Lower lobe of right lung (tissue), 2 donors: ENCODE measurements around the gene PGS1. TPM values are rescaled to one million over a fixed set of nuclear protein-coding genes. Genes with fewer than 3 reads are reported as not detected.

Experiments
- ATAC-seq, 2 donors: fragments of 200-7000 bp; cut with Tn5 transposase; one replicate each; pipeline ENCODE4 v1.9.1; 2020 to 2022; ENCODE audit warnings: mild to moderate bottlenecking in 2 of 2, moderate library complexity in 2 of 2
- DNase-seq: peaks from one replicate; pipeline ENCODE4 v3.0.0-alpha.2; 2020
- H3K27ac ChIP-seq: fragments of 200-600 bp; one replicate; pipeline ENCODE4 v1.8.0; 2022
- H3K27me3 ChIP-seq: fragments of 200-600 bp; one replicate; pipeline ENCODE4 v1.8.0; 2022; ENCODE audit warnings: low read depth
- H3K36me3 ChIP-seq: fragments of 200-600 bp; one replicate; pipeline ENCODE4 v1.8.0; 2022; ENCODE audit warnings: mild to moderate bottlenecking
- H3K4me1 ChIP-seq: fragments of 200-600 bp; one replicate; pipeline ENCODE4 v1.8.0; 2022
- H3K4me3 ChIP-seq: fragments of 200-600 bp; one replicate; pipeline ENCODE4 v1.8.0; 2022; ENCODE audit warnings: mild to moderate bottlenecking
- H3K9me3 ChIP-seq: fragments of 200-600 bp; one replicate; pipeline ENCODE4 v1.8.0; 2022
- intact Hi-C: fragments of 100-400 bp; cut with DNase I; formaldehyde crosslinking; loops from one replicate; pipeline ENCODE4 v1.11.0; 2022
- total RNA-seq: library from RNA; stranded (reverse); fragmentation: NEBNext Ultra II Directional; extraction: Animal tissue kit (Norgen Biotek cat#: 25700); gene quantifications from one replicate; pipeline ENCODE4 v1.2.1, GENCODE V29; 2021
- TF ChIP-seq, protein P1 (sequence below): fragments of 200-600 bp; IDR thresholded peaks from one replicate; pipeline ENCODE4 v1.8.0; 2022; ENCODE audit warnings: antibody characterized with exemption, mild to moderate bottlenecking
- donor health status: DM: no; HTN: yes; CAD: no; lungs with severe emphysema.

Gene PGS1
- total RNA-seq, 1 donor from 2014 or later, result 90.9 TPM

DNA sequence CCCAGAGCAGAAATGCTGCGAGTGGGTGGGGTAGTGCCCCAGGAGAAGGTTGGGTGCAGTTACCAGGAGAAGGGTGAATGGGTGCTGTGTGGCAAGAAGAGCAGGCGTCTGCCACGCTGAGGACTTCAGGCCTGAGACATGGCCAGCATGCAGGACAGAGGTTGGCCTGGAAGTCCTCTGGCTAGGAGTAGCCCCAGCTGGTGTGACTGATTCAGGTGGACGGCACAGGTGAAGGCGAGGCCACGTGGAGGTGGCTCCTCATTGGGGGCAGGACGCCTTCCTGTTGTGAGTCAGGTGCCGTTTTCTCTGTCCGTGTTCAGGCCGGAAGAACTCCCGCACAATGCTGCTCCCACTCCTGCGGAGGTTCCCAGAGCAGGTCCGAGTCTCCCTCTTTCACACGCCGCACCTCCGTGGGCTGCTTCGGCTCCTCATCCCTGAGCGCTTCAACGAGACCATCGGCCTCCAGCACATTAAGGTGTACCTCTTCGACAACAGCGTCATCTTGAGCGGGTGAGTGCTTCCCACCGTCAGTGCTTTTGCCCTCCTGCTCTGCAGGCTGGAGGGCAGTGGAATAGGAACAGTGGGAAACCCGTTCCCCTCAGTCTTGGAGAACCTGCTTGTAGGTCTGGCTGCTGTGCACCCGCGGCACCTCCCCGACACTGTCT, 20.7 kb downstream of the PGS1 start:
- intact Hi-C loops, result no loop called here
- H3K9me3 ChIP-seq, result no peaks in the 10 kb centered on the region
- DNase-seq, result no peak
- TF ChIP-seq, protein P1, sequence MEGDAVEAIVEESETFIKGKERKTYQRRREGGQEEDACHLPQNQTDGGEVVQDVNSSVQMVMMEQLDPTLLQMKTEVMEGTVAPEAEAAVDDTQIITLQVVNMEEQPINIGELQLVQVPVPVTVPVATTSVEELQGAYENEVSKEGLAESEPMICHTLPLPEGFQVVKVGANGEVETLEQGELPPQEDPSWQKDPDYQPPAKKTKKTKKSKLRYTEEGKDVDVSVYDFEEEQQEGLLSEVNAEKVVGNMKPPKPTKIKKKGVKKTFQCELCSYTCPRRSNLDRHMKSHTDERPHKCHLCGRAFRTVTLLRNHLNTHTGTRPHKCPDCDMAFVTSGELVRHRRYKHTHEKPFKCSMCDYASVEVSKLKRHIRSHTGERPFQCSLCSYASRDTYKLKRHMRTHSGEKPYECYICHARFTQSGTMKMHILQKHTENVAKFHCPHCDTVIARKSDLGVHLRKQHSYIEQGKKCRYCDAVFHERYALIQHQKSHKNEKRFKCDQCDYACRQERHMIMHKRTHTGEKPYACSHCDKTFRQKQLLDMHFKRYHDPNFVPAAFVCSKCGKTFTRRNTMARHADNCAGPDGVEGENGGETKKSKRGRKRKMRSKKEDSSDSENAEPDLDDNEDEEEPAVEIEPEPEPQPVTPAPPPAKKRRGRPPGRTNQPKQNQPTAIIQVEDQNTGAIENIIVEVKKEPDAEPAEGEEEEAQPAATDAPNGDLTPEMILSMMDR, result no peak
- H3K4me3 ChIP-seq, result no peak overlapping the region
- peaks cover 95% of the 10 kb centered on the region for H3K36me3 ChIP-seq
- H3K4me1 ChIP-seq, result peaks cover 41% of the 10 kb centered on the region
- no peak overlapping the region for H3K27ac ChIP-seq
- no peaks in the 10 kb centered on the region for H3K27me3 ChIP-seq
- ATAC-seq, result no peak

DNA sequence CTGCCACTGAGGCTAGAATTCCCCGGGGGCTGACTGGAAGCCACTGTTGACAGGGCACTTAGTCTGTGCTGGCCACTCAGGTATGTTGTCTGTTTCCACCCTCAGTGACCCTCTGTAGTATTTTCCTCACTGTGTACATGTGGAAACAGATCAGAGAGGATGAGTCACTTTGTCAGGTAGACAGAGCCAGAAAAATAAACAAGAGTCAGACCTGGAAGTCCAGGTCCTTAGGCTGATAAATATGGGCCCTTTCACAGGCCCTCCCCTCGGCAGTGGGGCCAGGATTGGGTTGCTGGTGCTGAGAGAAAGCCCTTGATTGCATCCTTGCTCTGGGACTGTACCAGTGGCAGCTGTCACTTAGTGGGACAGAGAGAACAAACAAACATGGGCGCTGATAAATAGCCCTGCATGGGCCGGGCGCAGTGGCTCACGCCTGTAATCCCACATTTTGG, 21.3 kb downstream of the PGS1 start:
- intact Hi-C loops, result no loop called here
- Histone ChIP-seq H3K4me3 (no peak overlapping the region), H3K4me1 (peaks cover 36% of the 10 kb centered on the region), H3K27me3 (no peaks in the 10 kb centered on the region), H3K36me3 (peaks cover 95% of the 10 kb centered on the region), H3K9me3 (no peaks in the 10 kb centered on the region), H3K27ac (no peak overlapping the region)
- TF ChIP-seq, protein P1, result no peak
- ATAC-seq (no peak), DNase-seq (no peak)

GRCh38 chr17:78400581-78401240, 22.3 kb downstream of the PGS1 start:
- TF ChIP-seq, protein P1, result no peak
- peaks cover 31% of the 10 kb centered on the region for H3K4me1 ChIP-seq
- H3K4me3 ChIP-seq, result no peak overlapping the region
- peaks cover 98% of the 10 kb centered on the region for H3K36me3 ChIP-seq
- H3K27ac ChIP-seq, result no peak overlapping the region
- intact Hi-C loops, result no loop called here
- ATAC-seq (no peak), DNase-seq (no peak)
- no peaks in the 10 kb centered on the region for H3K27me3 ChIP-seq
- H3K9me3 ChIP-seq, result no peaks in the 10 kb centered on the region

DNA sequence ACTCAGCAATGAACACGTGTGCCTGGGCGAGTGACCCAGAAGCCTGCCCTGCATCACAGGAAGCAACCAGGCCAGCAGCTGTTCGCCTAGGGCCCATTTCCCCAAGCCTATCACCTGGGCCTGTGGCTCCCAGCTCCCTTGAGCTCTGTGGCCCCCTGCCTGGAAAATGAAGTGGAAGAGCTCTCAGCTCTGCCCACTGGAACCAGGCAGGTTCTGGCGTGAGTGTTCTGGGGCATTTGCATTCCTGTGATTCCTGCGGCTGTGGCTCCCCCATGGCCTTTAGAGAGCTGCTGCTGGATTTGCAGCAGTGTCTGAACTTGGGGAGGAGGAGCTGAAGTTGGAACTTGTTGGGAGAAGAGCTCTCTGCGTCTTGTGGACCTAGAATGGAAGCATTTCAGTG, 22.8 kb downstream of the PGS1 start:
- intact Hi-C loops, result no loop called here
- Histone ChIP-seq H3K4me3 (no peak overlapping the region), H3K27ac (no peak overlapping the region), H3K36me3 (peaks cover 98% of the 10 kb centered on the region), H3K27me3 (no peaks in the 10 kb centered on the region), H3K4me1 (peaks cover 25% of the 10 kb centered on the region), H3K9me3 (no peaks in the 10 kb centered on the region)
- TF ChIP-seq, protein P1, result no peak
- ATAC-seq (peak in 1 of 2 donors; percentile 14), DNase-seq (no peak)

DNA sequence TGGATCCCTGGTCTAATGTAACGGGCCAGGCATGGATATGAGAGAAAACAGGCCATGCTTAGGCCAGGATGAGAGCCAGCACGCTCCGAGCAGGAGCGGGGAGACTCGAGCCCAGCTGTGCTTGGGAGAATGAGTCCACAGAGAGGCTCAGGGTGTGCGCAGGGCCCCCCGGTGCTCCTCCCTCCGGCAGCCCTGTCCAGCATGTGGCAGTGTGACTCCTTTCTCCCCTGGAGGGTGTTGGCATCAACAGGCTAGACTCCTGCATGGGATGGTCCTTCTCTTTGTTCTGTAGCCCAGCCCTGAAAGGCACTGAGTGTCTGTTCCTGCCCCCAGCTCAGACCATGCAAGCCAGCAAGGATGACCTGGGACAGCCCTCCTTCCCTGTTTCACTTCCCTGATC, 23.4 kb downstream of the PGS1 start:
- Histone ChIP-seq H3K4me3 (no peak overlapping the region), H3K4me1 (peaks cover 21% of the 10 kb centered on the region), H3K27ac (no peak overlapping the region), H3K9me3 (no peaks in the 10 kb centered on the region), H3K36me3 (peaks cover 97% of the 10 kb centered on the region), H3K27me3 (no peaks in the 10 kb centered on the region)
- DNase-seq (no peak), ATAC-seq (no peak)
- intact Hi-C loops, result no loop called here
- TF ChIP-seq, protein P1, result no peak
